Peyer's patch (tissue), 4 donors: ENCODE measurements around the gene NR5A1. TPM values are rescaled to one million over a fixed set of nuclear protein-coding genes. Genes with fewer than 3 reads are reported as not detected.

ENCODE experiments used
- DNase-seq, 3 donors: peaks; one replicate each; pipeline ENCODE4 v3.0.0-alpha.2; 2017 to 2019
- H3K27ac ChIP-seq, 4 donors: fragments of 200-600 bp; sonication (generic); one replicate each; pipeline ENCODE4 v1.5.1; 2016 to 2019
- H3K27me3 ChIP-seq, 2 donors: fragments of 200-600 bp; sonication (generic); one replicate each; pipeline ENCODE4 v1.5.1; 2019
- H3K36me3 ChIP-seq, 3 donors: fragments of 200-600 bp; sonication (generic); one replicate each; pipeline ENCODE4 v1.5.1; 2016 to 2019
- H3K4me1 ChIP-seq, 4 donors: fragments of 200-600 bp; sonication (generic); one replicate each; pipeline ENCODE4 v1.5.1; 2016 to 2019
- H3K4me3 ChIP-seq, 4 donors: fragments of 200-600 bp; sonication (generic); 1 replicate in 3 of 4; 2 replicates in 1 of 4; pipeline ENCODE4 v1.5.1; 2016 to 2019; ENCODE audit warnings: mild to moderate bottlenecking in 1 of 4
- H3K9me3 ChIP-seq, 4 donors: fragments of 200-600 bp; sonication (generic); one replicate each; pipeline ENCODE4 v1.5.1; 2016 to 2019; ENCODE audit warnings: mild to moderate bottlenecking in 1 of 4
- CTCF ChIP-seq, 6 experiments: fragments of 450-650 bp in 4 of 6; fragments of 200-600 bp in 2 of 6; sonication (generic) in 1 of 6; IDR thresholded peaks; one replicate each; pipeline ENCODE4 v1.5.1; 2017 to 2019; ENCODE audit warnings: antibody characterized with exemption in 6 of 6, mild to moderate bottlenecking in 3 of 6, moderate library complexity in 1 of 6
- POLR2A ChIP-seq, 2 donors: fragments of 450-650 bp; IDR thresholded peaks; one replicate each; pipeline ENCODE4 v1.5.1; 2017; ENCODE audit warnings: antibody characterized with exemption in 2 of 2, mild to moderate bottlenecking in 2 of 2, moderate library complexity in 2 of 2
- total RNA-seq, 4 donors: library from RNA; depleted of rRNA; stranded (reverse); fragments of >200 nt; gene quantifications; one replicate each; pipeline ENCODE4 v1.1.0, GENCODE V29; 2016

The NR5A1 gene
- total RNA-seq, 4 donors from 2014 or later, result 0.18 TPM; not detected in 3

GRCh38 chr9:124479947-124480620 lies 27.1 kb downstream of the NR5A1 start:
- peaks cover 0 to 11% (median 2%) of the 10 kb centered on the region in 4 donors for H3K4me1 ChIP-seq
- H3K9me3 ChIP-seq, result no peaks in the 10 kb centered on the region
- peaks cover 0 to 26% of the 10 kb centered on the region in 2 donors for H3K27me3 ChIP-seq
- no peak for DNase-seq
- H3K36me3 ChIP-seq, result no peaks in the 10 kb centered on the region
- H3K4me3 ChIP-seq, result no peak overlapping the region
- H3K27ac ChIP-seq, result no peak overlapping the region
- TF ChIP-seq POLR2A (IDR thresholded peaks at IDR 0.05) (no peak), CTCF (IDR thresholded peaks at IDR 0.05) (no peak)

GRCh38 chr9:124479371-124479770 lies 27.8 kb downstream of the NR5A1 start:
- TF ChIP-seq POLR2A (IDR thresholded peaks at IDR 0.05) (no peak), CTCF (IDR thresholded peaks at IDR 0.05) (no peak)
- H3K9me3 ChIP-seq, result no peaks in the 10 kb centered on the region
- no peaks in the 10 kb centered on the region for H3K36me3 ChIP-seq

GRCh38 chr9:124478354-124478753 lies 28.8 kb downstream of the NR5A1 start:
- Histone ChIP-seq H3K27me3 (peaks cover 0 to 26% of the 10 kb centered on the region in 2 donors), H3K4me3 (no peak overlapping the region), H3K4me1 (peaks cover 0 to 11% (median 2%) of the 10 kb centered on the region in 4 donors), H3K36me3 (no peaks in the 10 kb centered on the region), H3K9me3 (no peaks in the 10 kb centered on the region), H3K27ac (no peak overlapping the region)
- DNase-seq, result no peak
- TF ChIP-seq CTCF (IDR thresholded peaks at IDR 0.05) (no peak), POLR2A (IDR thresholded peaks at IDR 0.05) (no peak)

More at GRCh38 chr9:124479371-124479770, 27.8 kb downstream of the NR5A1 start:
- Histone ChIP-seq H3K27me3 (peaks cover 0 to 26% of the 10 kb centered on the region in 2 donors), H3K27ac (no peak overlapping the region), H3K4me1 (peaks cover 0 to 11% (median 2%) of the 10 kb centered on the region in 4 donors), H3K4me3 (no peak overlapping the region)
- DNase-seq, result no peak

GRCh38 chr9:124477648-124478285 lies 29.4 kb downstream of the NR5A1 start:
- DNase-seq, result no peak
- Histone ChIP-seq H3K4me3 (peak overlapping the region in 2 of 4 donors; percentile 8 to 24), H3K27me3 (peaks cover 0 to 26% of the 10 kb centered on the region in 2 donors), H3K27ac (no peak overlapping the region), H3K9me3 (no peaks in the 10 kb centered on the region), H3K36me3 (no peaks in the 10 kb centered on the region), H3K4me1 (peaks cover 0 to 11% (median 2%) of the 10 kb centered on the region in 4 donors)
- no peak for TF ChIP-seq CTCF (IDR thresholded peaks at IDR 0.05)
- no peak for TF ChIP-seq POLR2A (IDR thresholded peaks at IDR 0.05)

- Histone ChIP-seq H3K4me3 (peak overlapping the region in 2 of 4 donors; percentile 8 to 24), H3K27me3 (peaks cover 0 to 26% of the 10 kb centered on the region in 2 donors)
Measured at GRCh38 chr9:124477211-124477647, 30.0 kb downstream of the NR5A1 start.

More at GRCh38 chr9:124477211-124477647, 30.0 kb downstream of the NR5A1 start:
- no peak for DNase-seq
- Histone ChIP-seq H3K4me1 (peaks cover 0 to 11% (median 2%) of the 10 kb centered on the region in 4 donors), H3K36me3 (no peaks in the 10 kb centered on the region), H3K27ac (no peak overlapping the region), H3K9me3 (no peaks in the 10 kb centered on the region)
- TF ChIP-seq CTCF (IDR thresholded peaks at IDR 0.05) (no peak), POLR2A (IDR thresholded peaks at IDR 0.05) (no peak)
